Endothelial cell of umbilical vein (primary cell): ENCODE measurements around the gene FAM53A. TPM values are rescaled to one million over a fixed set of nuclear protein-coding genes. Genes with fewer than 3 reads are reported as not detected.

Experiments used
- BruUV-seq: library from RNA; stranded (reverse); fragments of 400-500 nt; replicated peaks from 2 replicates; lab custom pipeline; 2021; lab: Mats Ljungman, UMichigan
- CTCF ChIA-PET: fragments of 300-600, 350-600 bp; sonication (Branson Sonifier 250); formaldehyde crosslinking; loops from one replicate; lab custom pipeline; 2021; ENCODE audit warnings: antibody characterized with exemption, inconsistent platforms; lab: Charles Lee
- POLR2A ChIA-PET: fragments of 300-600, 350-600 bp; sonication (Branson Sonifier 250); formaldehyde crosslinking; loops from one replicate; lab custom pipeline; 2021; ENCODE audit warnings: antibody characterized with exemption, inconsistent platforms; lab: Charles Lee
- DNase-seq: peaks from one replicate; pipeline ENCODE4 v3.0.0-alpha.2; 2011; ENCODE audit warnings: low read depth, low spot score
- FAIRE-seq: peaks from 2 replicates; lab custom pipeline; 2011; peaks lifted over from hg19 to GRCh38; lab: Jason Lieb, UNC
- H2AFZ ChIP-seq: 2 replicates; pipeline ENCODE4 v1.6.0; 2012; ENCODE audit warnings: low read depth, low read length, control low read depth, inconsistent platforms
- H3K27ac ChIP-seq: 2 replicates; pipeline ENCODE4 v1.5.1; 2011; ENCODE audit warnings: low read depth, mild to moderate bottlenecking, control low read depth, low read length, moderate library complexity; ENCODE audit not compliant: insufficient read depth
- H3K27me3 ChIP-seq, 2 experiments: 2 replicates each; pipeline versions ENCODE4 v1.6.0 to v1.6.1; 2011; ENCODE audit warnings: low read length in 2 of 2, mixed read lengths in 1 of 2; ENCODE audit not compliant: control insufficient read depth in 2 of 2, insufficient read depth in 2 of 2
- H3K36me3 ChIP-seq, 2 experiments: 2 replicates in 1 of 2; 3 replicates in 1 of 2; pipeline ENCODE4 v1.5.1; 2011; ENCODE audit warnings: low read length in 2 of 2, mild to moderate bottlenecking in 1 of 2, moderate library complexity in 1 of 2; ENCODE audit not compliant: control insufficient read depth in 2 of 2, insufficient read depth in 2 of 2; ENCODE audit errors: extremely low read depth in 1 of 2
- H3K4me1 ChIP-seq: 3 replicates; pipeline ENCODE4 v1.5.1; 2011; ENCODE audit warnings: mild to moderate bottlenecking, low read length; ENCODE audit not compliant: control insufficient read depth, insufficient read depth; ENCODE audit errors: extremely low read depth
- H3K4me2 ChIP-seq: 2 replicates; pipeline ENCODE4 v1.6.1; 2011; ENCODE audit warnings: low read length, control low read depth, mixed read lengths; ENCODE audit not compliant: insufficient read depth
- H3K4me3 ChIP-seq, 3 experiments: fragments of 200-600 bp in 1 of 3; sonication (generic), shearing (Covaris generic) in 1 of 3; replicated peaks in 1 of 3; 2 replicates each; pipeline ENCODE4 v1.5.1; 2011 to 2016; ENCODE audit warnings: control low read depth in 3 of 3, low read length in 3 of 3, mild to moderate bottlenecking in 2 of 3, inconsistent platforms in 1 of 3, low read depth in 1 of 3, moderate library complexity in 1 of 3; ENCODE audit not compliant: insufficient read depth in 1 of 3
- H3K79me2 ChIP-seq: 2 replicates; pipeline ENCODE4 v1.6.0; 2012; ENCODE audit warnings: low read length, inconsistent platforms; ENCODE audit not compliant: control insufficient read depth, insufficient read depth
- H3K9ac ChIP-seq: replicated peaks from 2 replicates; pipeline ENCODE3; 2011; ENCODE audit warnings: low read length, control low read depth; ENCODE audit not compliant: insufficient read depth; ENCODE audit errors: extremely low read depth
- H3K9me1 ChIP-seq: replicated peaks from 3 replicates; pipeline ENCODE4 v1.6.0; 2011; ENCODE audit warnings: mild to moderate bottlenecking, low read length; ENCODE audit not compliant: control insufficient read depth, insufficient read depth; ENCODE audit errors: extremely low read depth
- H3K9me3 ChIP-seq: replicated peaks from 2 replicates; pipeline ENCODE4 v1.5.1; 2012; ENCODE audit warnings: low read length, inconsistent platforms; ENCODE audit not compliant: control insufficient read depth, insufficient read depth
- H4K20me1 ChIP-seq: replicated peaks from 2 replicates; pipeline ENCODE3; 2011; ENCODE audit warnings: mild to moderate bottlenecking, low read length; ENCODE audit not compliant: control insufficient read depth, insufficient read depth; ENCODE audit errors: extremely low read depth
- CTCF ChIP-seq, 2 donors: IDR thresholded peaks; 1 replicate in 1 of 2; 2 replicates in 1 of 2; pipeline ENCODE4 v1.5.1; 2011; ENCODE audit warnings: low read length in 2 of 2, mild to moderate bottlenecking in 2 of 2, moderate library complexity in 2 of 2, control low read depth in 1 of 2, inconsistent platforms in 1 of 2, low read depth in 1 of 2; ENCODE audit not compliant: insufficient read depth in 1 of 2; ENCODE audit errors: extremely low read depth in 1 of 2
- EZH2 ChIP-seq: IDR thresholded peaks from 2 replicates; pipeline ENCODE4 v1.6.1; 2012; ENCODE audit warnings: borderline replicate concordance, low read depth, mild to moderate bottlenecking, moderate library complexity, low read length, inconsistent platforms; ENCODE audit not compliant: severe bottlenecking
- GATA2 ChIP-seq: IDR thresholded peaks from 2 replicates; pipeline ENCODE4 v1.7.0; 2011; ENCODE audit warnings: low read depth, mild to moderate bottlenecking, moderate library complexity, mixed read lengths, low read length; ENCODE audit not compliant: insufficient read length, insufficient read depth
- JUN ChIP-seq: IDR thresholded peaks from 2 replicates; pipeline ENCODE4 v1.6.1; 2011; ENCODE audit warnings: borderline replicate concordance, low read depth; ENCODE audit not compliant: insufficient read length, insufficient read depth
- MAX ChIP-seq: IDR thresholded peaks from 2 replicates; pipeline ENCODE4 v1.6.1; 2011; ENCODE audit not compliant: insufficient read depth, insufficient read length
- MYC ChIP-seq: IDR thresholded peaks from one replicate; pipeline ENCODE4 v1.6.1; 2011; ENCODE audit warnings: mild to moderate bottlenecking, low read depth, low read length
- POLR2AphosphoS5 ChIP-seq: IDR thresholded peaks from 2 replicates; pipeline ENCODE4 v1.6.1; 2012; ENCODE audit warnings: low read depth, mild to moderate bottlenecking, control low read depth, low read length, moderate library complexity; ENCODE audit not compliant: insufficient read depth
- dilution Hi-C: fragments of 300-500 bp; cut with MboI; formaldehyde crosslinking; loops from one replicate; pipeline ENCODE4 v1.15.0; 2019; ENCODE audit warnings: low sequenced_read_pairs; ENCODE audit not compliant: extremely low pct_ligation_motif_present
- intact Hi-C: fragments of 100-400 bp; cut with micrococcal nuclease; formaldehyde crosslinking; loops from one replicate; pipeline ENCODE4 v1.10.0; 2022
- polyA plus RNA-seq, 4 experiments: library from polyadenylated mRNA; depleted of rRNA in 3 of 4; stranded (reverse) in 3 of 4; unstranded in 1 of 4; fragments of >200 nt; gene quantifications; 2 replicates each; pipeline versions ENCODE4 v1.2.1 to v1.2.3, GENCODE V29; 2011 to 2012; ENCODE audit warnings: missing spikeins in 1 of 4
- total RNA-seq: library from RNA; stranded (reverse); gene quantifications from 2 replicates; pipeline ENCODE4 v1.2.3, GENCODE V29; 2021

The FAM53A gene
- total and polyA plus RNA-seq, 2 donors (not counting 3 experiments of a cell fraction or from before 2014, with no cell fraction given), result 1.3 to 1.7 TPM

- DNase-seq, result no peak
- Histone ChIP-seq H3K4me2 (no peak overlapping the region), H3K9ac (no peak overlapping the region), H3K36me3 (no peaks in the 10 kb centered on the region), H3K27me3 (no peaks in the 10 kb centered on the region), H3K9me1 (no peaks in the 10 kb centered on the region), H3K4me3 (no peak overlapping the region), H3K9me3 (no peaks in the 10 kb centered on the region), H3K27ac (no peak overlapping the region), H3K79me2 (no peaks in the 10 kb centered on the region), H3K4me1 (no peaks in the 10 kb centered on the region), H4K20me1 (no peaks in the 10 kb centered on the region), H2AFZ (no peak overlapping the region)
- ChIA-PET CTCF (no interaction called here), POLR2A (no interaction called here)
- intact Hi-C loops, result no loop called here
- no peak for TF ChIP-seq POLR2AphosphoS5
- no peak for TF ChIP-seq MYC
- TF ChIP-seq MAX, result no peak
- no peak for TF ChIP-seq CTCF (IDR thresholded peaks at IDR 0.05; ENCODE audit: extremely low read depth in 1 of 2, insufficient read depth in 1 of 2, low read depth in 1 of 2, low read length in 2 of 2)
- TF ChIP-seq JUN, result no peak
- TF ChIP-seq EZH2, result no peak
- TF ChIP-seq GATA2, result no peak
- no peak for FAIRE-seq
- dilution Hi-C loops, result no loop called here
- BruUV-seq, result no TSS peak
These were observed 44.7 kb downstream of the FAM53A start for GRCh38 chr4:1639299-1639868.
